ENCODE data around the gene SOWAHD.

GRCh38 chrX:119721926-119722325 lies 36.5 kb upstream of the SOWAHD start:
- no peak for TF ChIP-seq CTCF (IDR thresholded peaks at IDR 0.05)
- TF ChIP-seq POLR2AphosphoS5 (IDR thresholded peaks at IDR 0.05): no peak
